GM18505 (cell line): Measurements from ENCODE around the gene GSE1.

Experiments used
- ATAC-seq: cut with Tn5 transposase; IDR thresholded peaks from one replicate; pipeline ENCODE4 v1.9.1; 2021; ENCODE audit not compliant: unreplicated experiment
- POLR2A ChIP-seq: IDR thresholded peaks from 4 replicates; pipeline ENCODE4 v1.6.1; 2011; ENCODE audit warnings: borderline replicate concordance; ENCODE audit not compliant: insufficient read depth, insufficient read length; ENCODE audit errors: extremely low read depth

The GSE1 gene

DNA sequence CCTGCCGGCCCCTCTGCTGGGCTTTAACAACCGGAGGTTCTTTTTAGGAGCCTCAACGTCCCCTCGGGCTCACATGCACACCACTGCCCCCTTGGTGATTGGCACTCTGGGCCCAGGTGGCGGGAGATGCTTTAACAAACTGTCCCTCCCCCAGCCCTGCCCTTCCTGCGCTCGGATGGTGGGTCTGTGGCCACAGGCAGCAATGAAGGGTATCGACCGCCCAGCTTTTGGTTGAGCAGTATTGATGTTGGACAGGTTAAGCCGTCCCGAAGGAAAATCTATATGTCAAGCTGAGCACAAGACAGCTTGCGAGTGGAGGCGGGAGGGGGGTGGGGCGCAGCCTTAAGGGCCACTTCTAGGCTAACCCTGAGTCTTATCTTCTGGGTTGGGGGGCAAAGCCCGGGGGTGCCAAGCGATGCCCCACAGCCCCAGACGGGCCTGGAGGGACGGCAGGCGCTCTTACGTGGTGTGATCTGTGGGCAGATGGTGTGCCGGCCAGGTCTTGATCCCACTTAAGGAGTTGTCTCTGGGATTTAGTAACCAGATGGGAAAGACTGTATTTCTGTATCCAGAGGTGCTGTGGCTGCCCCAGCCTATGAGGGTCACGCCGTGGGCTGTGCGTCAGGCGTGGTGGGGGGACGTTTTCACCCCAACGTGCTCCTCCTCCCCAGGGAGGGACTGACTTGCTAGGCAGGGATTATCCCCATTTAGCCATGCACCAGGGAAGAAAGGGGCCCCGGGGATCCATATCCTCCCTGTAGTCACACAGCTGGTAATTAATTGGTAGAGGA, 6.2 kb downstream of the GSE1 start:
- no peak for ATAC-seq
- TF ChIP-seq POLR2A = no peak

GRCh38 chr16:85620374-85620773, 7.3 kb downstream of the GSE1 start:
- no peak for TF ChIP-seq POLR2A
- ATAC-seq = no peak

DNA sequence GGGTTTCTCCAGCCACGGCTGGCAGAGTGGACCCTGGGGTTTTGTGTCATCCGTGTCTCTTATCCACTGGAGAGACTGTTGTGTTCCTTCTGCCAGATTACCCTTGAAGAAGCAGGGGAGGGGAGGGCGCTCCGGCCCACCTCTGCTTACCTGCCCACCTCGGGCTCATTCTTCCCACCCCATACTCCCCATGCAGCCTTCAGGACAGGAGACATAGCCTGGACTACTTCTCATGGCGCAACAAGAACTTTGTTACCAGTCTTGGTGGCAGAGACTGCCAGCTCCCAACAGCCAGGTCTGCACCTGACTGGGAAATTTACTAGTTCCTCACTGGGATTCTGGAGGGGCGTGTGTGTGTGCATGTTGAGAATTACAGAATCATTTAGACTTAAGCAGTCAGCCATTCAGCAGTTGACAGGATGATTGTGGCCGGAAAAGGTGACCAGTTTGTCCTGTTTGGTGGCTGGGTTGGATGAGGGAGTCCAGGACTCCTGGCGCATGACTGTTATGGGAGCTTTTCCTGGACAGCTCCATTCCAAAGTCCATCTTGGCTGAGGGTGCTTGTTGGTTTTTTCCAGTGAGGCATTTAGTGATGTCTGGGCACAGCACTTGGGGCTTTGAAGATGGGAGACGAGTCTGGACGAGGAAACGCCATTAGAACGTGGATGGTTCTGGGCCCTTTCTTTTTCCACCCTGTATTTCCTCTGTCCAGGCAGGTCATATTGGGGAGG, 8.7 kb downstream of the GSE1 start:
- ATAC-seq = no peak
- no peak for TF ChIP-seq POLR2A

GRCh38 chr16:85622683-85623082, 9.6 kb downstream of the GSE1 start:
- TF ChIP-seq POLR2A = no peak
- no peak for ATAC-seq

GRCh38 chr16:85623250-85623649, 10.1 kb downstream of the GSE1 start:
- ATAC-seq = no peak

DNA sequence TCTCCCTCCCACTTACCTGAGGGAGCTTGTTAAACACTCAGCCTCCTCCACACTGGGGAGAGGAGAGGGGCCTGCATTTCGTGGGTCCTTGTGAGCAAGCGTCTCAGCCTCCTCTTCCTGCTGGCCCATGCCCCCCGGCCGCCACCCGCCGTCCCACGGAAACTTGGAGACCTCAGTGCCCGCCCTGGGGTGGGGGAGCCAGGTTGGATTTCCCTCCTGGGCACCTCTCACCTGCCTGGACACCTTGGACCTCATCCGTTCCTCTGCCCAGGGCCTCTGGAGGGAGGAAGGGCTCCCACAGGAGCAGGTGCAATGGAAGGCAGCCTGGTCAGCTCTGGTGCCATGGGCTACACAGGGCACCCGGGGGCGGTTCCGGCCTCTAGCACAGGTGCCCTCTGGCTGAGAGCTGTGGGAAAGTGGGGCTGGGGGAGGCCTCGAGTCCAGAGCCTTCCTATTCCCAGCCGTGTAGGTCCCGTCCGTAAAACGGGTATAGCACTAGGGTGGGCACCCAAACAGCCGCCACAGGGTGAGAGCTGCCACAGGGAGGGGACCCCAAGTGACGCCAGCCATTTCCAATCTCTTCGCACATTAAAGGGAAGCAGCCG, 11.0 kb downstream of the GSE1 start:
- no peak for TF ChIP-seq POLR2A
- no peak for ATAC-seq

More at GRCh38 chr16:85623250-85623649, 10.1 kb downstream of the GSE1 start:
- no peak for TF ChIP-seq POLR2A

- no peak for ATAC-seq
- TF ChIP-seq POLR2A = no peak
These were observed 11.5 kb downstream of the GSE1 start for GRCh38 chr16:85624646-85625045.

DNA sequence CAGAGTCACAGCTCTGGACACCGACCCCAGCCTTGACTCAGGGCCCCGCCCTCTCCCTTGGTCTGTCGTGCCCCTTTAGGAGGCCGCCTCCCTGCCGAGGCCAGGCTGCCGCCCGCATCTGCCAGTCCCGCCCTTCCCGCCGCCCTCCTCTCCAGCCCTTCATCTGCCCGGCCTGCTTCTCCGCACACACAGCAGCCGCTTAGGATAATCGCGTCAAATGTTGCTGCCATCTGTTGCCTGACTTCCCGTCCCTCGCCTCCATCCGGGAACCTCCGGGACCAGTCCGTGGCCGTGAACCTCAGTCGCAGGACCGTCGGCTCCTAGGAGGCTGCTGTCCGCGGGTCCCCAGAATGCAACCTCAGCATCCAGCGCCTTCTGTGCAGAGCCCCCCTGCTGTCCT, 11.9 kb downstream of the GSE1 start:
- TF ChIP-seq POLR2A = no peak
- ATAC-seq = no peak

- no peak for TF ChIP-seq POLR2A
- no peak for ATAC-seq
These were observed 12.5 kb downstream of the GSE1 start for GRCh38 chr16:85625485-85626117.

DNA sequence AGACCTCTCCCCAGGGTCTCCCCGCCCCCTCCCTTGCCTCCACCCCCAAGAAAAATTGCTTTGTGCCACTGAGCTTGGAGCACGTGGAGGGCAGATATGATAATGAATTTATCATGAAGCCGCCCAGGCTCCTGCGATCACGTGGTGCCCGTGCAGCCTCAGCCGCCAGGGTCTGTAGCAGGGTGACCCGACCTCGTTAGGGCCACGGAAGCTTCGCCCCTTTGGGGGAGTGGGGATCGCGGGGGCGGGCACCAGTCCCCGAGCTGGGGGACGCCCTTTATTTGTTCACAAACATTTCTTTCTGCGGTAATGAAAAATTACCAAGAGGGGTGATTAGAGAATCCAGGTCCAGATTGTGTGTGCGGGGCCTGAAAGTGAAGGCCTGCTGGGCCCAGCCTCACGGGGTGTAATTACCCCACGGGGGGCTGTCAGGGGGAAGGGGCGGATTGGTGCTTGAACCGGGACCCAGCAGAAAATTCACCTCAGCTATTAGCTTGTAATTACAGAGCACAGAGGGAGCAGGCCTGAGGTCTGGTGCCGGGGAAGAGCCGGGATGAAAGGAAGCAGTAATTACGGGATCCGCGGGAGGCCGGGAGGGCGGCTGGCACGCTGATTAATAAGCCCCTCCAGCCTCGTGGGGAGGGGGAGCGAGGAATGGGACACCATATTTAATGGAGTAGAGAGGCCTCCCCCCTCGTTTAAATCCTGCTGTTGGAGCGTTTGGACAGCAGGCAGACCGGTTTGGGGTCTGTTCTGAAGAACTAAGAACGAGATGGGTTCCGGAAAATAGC, 13.3 kb downstream of the GSE1 start:
- ATAC-seq = no peak
- TF ChIP-seq POLR2A = no peak

- no peak for TF ChIP-seq POLR2A
- no peak for ATAC-seq
These were observed 14.0 kb downstream of the GSE1 start for GRCh38 chr16:85627089-85627488.

DNA sequence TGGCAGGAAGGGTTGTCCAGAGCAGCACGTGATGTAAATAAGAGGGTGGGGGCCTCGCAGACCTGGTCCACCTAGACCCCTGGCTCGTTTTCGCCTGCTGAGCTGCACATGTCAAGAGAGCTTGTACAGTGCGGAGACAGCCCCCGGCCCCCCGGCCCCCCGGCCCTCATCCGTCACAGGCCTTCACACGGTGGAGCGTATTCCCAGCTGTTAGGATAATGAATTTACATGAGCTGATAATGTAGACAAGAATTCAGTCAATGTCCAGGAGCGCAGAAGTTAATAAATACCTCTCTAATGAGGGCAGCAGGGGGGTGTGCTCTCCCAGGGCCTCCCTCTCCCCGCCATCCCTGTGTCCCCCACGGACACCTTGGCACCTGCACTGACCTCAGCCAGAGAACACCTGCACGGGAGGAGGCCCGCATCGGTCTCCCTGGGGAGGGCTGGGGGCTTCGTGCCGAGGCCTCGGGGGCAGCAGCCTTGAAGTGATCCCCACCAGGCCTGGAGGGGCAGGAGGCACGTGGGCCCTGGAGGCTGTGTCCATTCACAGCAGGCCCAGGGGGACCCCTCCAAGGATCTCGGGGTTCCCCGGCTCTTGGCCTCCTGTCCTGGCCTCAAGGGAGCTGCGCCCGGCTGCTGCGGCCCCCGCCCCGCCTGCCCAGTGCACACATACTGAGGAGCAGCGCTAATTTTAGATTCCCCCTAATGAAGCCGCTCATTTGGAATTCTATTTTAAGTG, 14.6 kb downstream of the GSE1 start:
- no peak for TF ChIP-seq POLR2A
- ATAC-seq = no peak
